Hepatocyte (in vitro differentiated cells): ENCODE measurements around the gene SLC45A2.

Experiments used
- CTCF ChIP-seq: fragments of 200-600 bp; sonication (generic); IDR thresholded peaks from 2 replicates; pipeline ENCODE4 v1.5.1; 2016; ENCODE audit warnings: antibody characterized with exemption, mild to moderate bottlenecking; ENCODE audit not compliant: poor library complexity
- EZH2 ChIP-seq: fragments of 200-600 bp; sonication (generic); IDR thresholded peaks from 2 replicates; pipeline ENCODE4 v1.6.1; 2016; ENCODE audit warnings: antibody characterized with exemption, mild to moderate bottlenecking, borderline replicate concordance

DNA sequence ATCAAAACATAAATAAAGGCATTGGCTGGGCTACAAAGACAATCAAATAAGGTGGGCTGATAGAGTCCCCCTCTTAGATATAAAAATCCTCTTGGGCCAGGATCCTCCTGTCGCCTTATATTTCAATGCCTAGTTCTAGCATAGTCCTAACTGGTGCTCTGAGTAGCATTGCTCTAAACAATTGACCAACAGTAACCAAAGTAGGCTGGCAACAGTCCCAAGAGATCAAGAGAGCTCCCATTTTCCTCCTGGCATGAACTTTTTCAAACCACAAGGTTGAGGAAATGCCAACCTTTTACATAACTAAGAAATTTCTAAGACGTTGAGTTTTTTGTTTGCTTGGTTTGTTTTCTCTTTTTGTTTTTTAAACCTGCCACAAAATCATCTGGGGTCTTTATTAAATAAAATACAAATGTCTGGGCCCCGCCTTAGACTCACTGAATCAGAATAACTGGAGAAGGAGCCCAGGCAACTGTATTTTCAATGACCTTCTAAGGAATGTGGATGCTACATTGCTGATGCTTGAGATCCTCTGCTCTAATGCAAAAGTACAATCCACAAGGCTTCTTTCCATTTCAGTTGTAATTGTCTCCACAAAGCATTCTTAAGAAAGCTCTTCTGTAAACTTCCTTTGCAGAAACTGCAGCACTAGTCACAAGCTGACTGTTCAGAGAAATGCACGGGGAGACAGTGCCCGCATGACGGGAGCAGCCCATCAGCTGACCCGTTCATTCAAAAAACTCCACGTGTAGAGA, 2.9 kb downstream of the SLC45A2 start:
- TF ChIP-seq CTCF (no peak), EZH2 (no peak)
